ENCODE measurements around the gene DTWD2.

DTWD2 gene

DNA sequence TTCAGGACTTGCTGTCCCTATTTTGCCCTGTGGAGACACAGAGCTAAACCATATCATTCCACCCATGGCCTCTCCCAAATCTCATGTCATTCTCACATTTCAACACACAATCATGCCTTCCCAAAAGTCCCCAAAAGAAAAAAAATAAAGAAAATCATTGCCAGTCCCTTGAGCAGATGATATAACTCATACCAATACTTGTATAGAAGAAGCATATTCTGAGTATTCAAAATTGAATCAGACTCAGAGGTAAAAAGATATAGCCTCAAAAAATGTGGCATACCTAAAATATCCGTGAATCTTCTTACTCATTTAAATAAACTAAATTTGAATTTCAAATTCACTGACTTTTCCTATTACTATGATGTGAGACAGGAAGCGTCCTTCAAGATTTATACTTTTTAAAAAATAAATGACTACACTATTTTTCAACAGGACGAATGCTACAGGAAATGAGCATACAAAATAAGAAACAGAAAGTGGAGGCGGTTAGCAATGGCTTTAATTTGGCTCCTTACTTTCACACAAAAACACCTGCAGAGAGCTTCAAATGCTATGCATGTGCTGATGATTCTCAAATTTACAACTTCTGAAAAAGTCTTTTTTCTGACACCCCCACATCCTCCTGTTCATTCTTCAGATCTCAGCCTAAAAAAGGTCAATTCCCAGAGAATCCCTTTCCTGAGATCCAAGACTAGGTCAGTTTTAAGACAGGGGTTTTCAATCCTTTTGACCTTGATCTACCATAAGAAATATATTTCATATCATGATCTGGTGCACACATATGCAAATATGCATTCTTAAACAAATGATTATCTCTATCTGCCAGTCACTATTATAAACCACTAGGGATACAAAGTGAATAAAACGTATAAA, 42.9 kb upstream of the DTWD2 start:
- no peak overlapping the region for H3K27ac ChIP-seq
- no peak for TF ChIP-seq ZFX (IDR thresholded peaks at IDR 0.05; ENCODE audit: borderline replicate concordance)
- TF ChIP-seq, protein P1, sequence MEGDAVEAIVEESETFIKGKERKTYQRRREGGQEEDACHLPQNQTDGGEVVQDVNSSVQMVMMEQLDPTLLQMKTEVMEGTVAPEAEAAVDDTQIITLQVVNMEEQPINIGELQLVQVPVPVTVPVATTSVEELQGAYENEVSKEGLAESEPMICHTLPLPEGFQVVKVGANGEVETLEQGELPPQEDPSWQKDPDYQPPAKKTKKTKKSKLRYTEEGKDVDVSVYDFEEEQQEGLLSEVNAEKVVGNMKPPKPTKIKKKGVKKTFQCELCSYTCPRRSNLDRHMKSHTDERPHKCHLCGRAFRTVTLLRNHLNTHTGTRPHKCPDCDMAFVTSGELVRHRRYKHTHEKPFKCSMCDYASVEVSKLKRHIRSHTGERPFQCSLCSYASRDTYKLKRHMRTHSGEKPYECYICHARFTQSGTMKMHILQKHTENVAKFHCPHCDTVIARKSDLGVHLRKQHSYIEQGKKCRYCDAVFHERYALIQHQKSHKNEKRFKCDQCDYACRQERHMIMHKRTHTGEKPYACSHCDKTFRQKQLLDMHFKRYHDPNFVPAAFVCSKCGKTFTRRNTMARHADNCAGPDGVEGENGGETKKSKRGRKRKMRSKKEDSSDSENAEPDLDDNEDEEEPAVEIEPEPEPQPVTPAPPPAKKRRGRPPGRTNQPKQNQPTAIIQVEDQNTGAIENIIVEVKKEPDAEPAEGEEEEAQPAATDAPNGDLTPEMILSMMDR (IDR thresholded peaks at IDR 0.05): no peak

DNA sequence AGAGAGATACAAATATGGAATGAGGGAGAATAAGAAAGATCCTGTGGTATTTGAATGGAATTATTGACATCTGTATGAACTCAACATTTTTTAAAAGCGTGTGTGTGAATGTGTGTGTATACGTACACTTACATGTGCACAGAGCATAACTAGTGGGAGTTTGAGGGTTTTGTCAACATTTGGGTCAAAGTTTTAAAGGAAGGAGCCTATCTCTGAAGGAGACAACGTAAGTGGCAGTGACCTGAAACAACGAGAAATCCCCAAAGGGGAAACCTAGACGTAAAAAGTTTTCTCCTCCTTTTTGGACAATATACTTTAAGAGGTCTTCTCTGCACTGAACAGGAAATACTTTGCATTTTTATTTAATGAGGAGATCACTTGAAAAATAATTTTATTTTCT, 40.2 kb upstream of the DTWD2 start:
- H3K27ac ChIP-seq: no peak overlapping the region

DNA sequence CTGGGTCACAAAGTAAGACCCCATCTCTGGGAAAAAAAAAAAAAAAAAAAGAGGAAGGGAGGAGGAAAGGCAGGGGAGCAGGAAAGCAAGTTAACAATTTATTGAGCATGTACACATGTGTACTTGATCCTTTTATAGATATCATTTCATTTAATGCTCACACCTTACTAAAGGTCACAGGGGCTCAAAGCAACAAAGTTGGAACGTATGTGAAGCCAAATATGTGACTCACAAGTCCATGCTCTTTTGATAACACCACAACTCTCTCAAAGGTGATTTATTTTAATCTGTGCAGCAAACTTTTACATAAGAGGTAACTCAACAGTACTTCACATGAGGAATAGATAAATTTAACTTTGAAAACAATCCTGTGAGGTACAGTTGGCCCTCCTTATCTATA, 34.4 kb upstream of the DTWD2 start:
- TF ChIP-seq, protein P1 (IDR thresholded peaks at IDR 0.05): no peak
- TF ChIP-seq ZFX (IDR thresholded peaks at IDR 0.05; ENCODE audit: borderline replicate concordance): no peak
- no peak overlapping the region for H3K27ac ChIP-seq

More for the DNA sequence above, 40.2 kb upstream of the DTWD2 start:
- no peak for TF ChIP-seq ZFX (IDR thresholded peaks at IDR 0.05; ENCODE audit: borderline replicate concordance)
- TF ChIP-seq, protein P1 (IDR thresholded peaks at IDR 0.05): no peak

DNA sequence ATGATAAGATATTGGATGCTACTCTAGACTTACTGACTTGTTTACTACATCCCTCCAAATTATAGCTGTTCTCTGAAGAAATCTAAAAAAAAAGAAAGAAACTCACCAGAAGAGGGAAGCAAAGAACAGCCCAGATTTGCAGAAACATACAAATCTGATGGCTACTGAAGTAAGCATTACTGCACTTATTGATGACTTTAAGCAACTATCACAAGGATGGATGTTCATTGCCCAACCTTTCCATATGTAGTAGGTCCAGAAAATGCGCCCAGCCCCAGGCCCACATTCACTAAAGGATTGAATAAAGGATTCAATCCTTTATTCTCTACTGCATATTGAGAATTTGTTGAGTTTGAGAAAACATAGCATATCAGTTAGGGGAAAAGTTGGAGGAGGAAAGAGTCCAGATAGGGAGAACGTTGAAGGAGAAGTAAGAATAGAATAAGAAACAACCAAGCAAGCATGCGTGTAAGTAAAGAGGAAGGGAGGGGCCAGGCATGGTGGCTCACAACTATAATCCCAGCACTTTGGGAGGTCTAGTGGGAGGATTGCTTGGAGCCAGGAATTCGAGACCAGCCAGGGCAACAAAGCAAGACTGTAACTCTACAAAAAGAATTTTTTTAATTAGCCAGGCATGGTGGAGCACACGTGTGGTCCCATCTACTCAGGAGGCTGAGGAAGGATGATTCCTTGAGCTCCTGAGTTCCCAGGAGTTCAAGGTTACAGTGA, 33.8 kb upstream of the DTWD2 start:
- no peak for TF ChIP-seq ZFX (IDR thresholded peaks at IDR 0.05; ENCODE audit: borderline replicate concordance)
- TF ChIP-seq, protein P1 (IDR thresholded peaks at IDR 0.05): peak; percentile 66
- peak overlapping the region; percentile 22; the same call in 1 of the 2 replicates for H3K27ac ChIP-seq

DNA sequence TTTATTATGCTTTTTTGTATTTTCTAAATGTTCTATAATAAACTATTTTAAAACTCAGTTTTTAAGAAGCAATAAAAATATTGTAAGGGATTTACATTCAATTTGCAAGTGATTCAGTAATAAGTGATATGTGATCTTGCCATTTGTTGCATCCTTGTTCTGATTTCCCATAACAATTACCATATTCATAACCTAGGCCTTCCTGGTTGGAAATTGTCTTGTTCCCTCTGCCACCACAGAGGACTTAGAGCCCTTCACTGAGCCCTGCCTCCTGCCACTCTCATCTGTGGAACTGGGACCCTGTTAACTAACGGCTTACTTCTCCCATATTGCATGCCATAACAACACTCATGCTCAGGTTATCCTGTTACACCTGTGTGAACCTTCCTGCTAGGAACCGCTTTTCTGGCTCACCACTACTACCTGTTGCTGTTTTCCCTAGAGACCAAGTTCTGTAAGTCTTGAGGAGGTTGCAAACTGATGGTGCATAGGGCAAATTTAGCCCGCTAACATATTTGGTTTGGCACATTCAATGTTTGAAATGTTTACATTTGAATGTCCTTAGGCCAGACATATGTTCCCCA, 32.9 kb upstream of the DTWD2 start:
- H3K27ac ChIP-seq: peak overlapping the region; percentile 22; the same call in 1 of the 2 replicates

DNA sequence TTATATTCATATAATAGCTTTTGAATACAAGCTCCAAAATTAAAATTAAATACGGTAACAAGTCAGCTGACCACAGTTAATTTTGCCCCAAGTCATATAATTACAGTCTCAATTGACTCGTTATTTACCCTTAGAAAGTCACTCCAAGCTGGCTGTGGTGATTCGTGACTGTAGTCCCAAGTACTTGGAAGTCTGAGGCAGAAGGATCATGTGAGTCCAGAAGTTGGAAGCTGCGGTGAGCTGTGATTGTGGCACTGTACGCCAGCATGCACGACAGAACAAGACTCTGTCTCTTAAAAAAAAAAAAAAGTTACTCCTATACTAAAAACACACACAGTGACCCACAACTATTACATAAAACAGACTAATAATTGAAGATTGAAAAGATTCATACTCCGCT, 31.6 kb upstream of the DTWD2 start:
- TF ChIP-seq, protein P1 (IDR thresholded peaks at IDR 0.05): no peak
- TF ChIP-seq ZFX (IDR thresholded peaks at IDR 0.05; ENCODE audit: borderline replicate concordance): no peak
- H3K27ac ChIP-seq: no peak overlapping the region

More for the DNA sequence above, 32.9 kb upstream of the DTWD2 start:
- no peak for TF ChIP-seq ZFX (IDR thresholded peaks at IDR 0.05; ENCODE audit: borderline replicate concordance)
- TF ChIP-seq, protein P1 (IDR thresholded peaks at IDR 0.05): no peak
